Activated CD4-positive, alpha-beta T cell treated with anti-CD3 and anti-CD28 coated beads, Interleukin-2, amount 10 ng/mL, durations not matched to agents 7 days and 5 days (primary cell): ENCODE results near the gene WNT7B. TPM values are rescaled to one million over a fixed set of nuclear protein-coding genes. Genes with fewer than 3 reads are reported as not detected.

Experiments
- CTCF ChIA-PET: fragments of 350-600 bp; sonication (Branson Sonifier 250); formaldehyde crosslinking; loops from one replicate; lab custom pipeline; 2021; ENCODE audit warnings: antibody characterized with exemption; lab: Charles Lee
- POLR2A ChIA-PET: fragments of 350-600 bp; sonication (Branson Sonifier 250); formaldehyde crosslinking; loops from one replicate; lab custom pipeline; 2021; ENCODE audit warnings: antibody characterized with exemption; lab: Charles Lee
- DNase-seq: peaks from one replicate; pipeline ENCODE4 v3.0.0-alpha.2; 2020
- H3K27ac Mint-ChIP-seq: one replicate; pipeline ENCODE4 v1.8.0; 2021; ENCODE audit warnings: mild to moderate bottlenecking, moderate library complexity, mixed read lengths
- H3K27me3 Mint-ChIP-seq: one replicate; pipeline ENCODE4 v1.8.0; 2021; ENCODE audit warnings: mixed read lengths
- H3K36me3 Mint-ChIP-seq: one replicate; pipeline ENCODE4 v1.8.0; 2021; ENCODE audit warnings: low read depth, mixed read lengths
- H3K4me1 Mint-ChIP-seq: one replicate; pipeline ENCODE4 v1.8.0; 2021; ENCODE audit warnings: mixed read lengths
- H3K4me3 Mint-ChIP-seq: one replicate; pipeline ENCODE4 v1.8.0; 2021; ENCODE audit warnings: mild to moderate bottlenecking, moderate library complexity, mixed read lengths
- H3K9me3 Mint-ChIP-seq: one replicate; pipeline ENCODE4 v1.8.0; 2021; ENCODE audit warnings: mixed read lengths
- total RNA-seq, 2 experiments: library from RNA; stranded (reverse); gene quantifications; one replicate each; pipeline ENCODE4 v1.2.3, GENCODE V29; 2021

WNT7B gene
- total RNA-seq, 2 experiments from 2014 or later, result not detected

DNA sequence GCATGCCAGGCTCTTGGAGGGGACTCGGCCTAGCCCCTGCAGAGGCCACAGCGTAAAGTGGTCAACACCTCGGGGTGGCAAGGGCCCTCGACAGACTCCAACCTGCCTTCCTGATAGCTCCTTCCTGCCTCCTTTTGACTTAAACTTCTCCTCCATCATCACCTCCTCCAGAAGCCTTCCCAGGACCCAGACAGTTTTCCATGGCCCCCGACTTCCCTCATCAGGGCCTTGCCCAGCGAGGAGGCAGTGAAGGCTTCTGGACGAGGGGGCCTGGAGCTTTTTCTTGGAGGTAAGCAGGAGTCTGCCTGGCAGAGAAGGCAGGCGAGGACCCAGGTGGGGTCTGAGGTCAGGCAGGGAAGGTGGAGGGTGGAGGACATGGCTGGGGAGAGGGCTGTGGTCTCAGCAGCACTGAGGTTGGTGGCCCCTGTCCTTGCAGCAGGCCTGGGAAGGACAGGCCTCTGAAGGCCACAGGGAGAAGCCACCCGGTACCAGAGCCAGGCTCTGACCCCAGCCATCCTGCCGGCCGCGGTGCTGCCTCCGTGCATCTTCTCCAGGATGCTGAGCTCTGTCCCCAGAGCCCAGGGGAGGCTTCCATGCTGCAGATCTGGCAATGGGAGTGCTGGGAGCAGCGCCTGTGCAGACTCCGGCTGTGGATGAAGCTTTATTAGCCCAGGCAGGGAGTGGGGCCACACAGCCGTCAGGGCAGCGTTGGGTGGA is 81.4 kb downstream of the WNT7B start:
- Mint-ChIP-seq H3K4me1 (no peaks in the 10 kb centered on the region), H3K9me3 (no peaks in the 10 kb centered on the region), H3K36me3 (no peaks in the 10 kb centered on the region), H3K4me3 (no peak overlapping the region), H3K27me3 (no peaks in the 10 kb centered on the region), H3K27ac (no peak overlapping the region)
- ChIA-PET CTCF (interaction anchor here (1.1 kb wide), 1 partner anchor 20 kb away, joined by 3 read pairs; no protein-coding TSS in a partner anchor), POLR2A (no interaction called here)
- DNase-seq, result no peak

DNA sequence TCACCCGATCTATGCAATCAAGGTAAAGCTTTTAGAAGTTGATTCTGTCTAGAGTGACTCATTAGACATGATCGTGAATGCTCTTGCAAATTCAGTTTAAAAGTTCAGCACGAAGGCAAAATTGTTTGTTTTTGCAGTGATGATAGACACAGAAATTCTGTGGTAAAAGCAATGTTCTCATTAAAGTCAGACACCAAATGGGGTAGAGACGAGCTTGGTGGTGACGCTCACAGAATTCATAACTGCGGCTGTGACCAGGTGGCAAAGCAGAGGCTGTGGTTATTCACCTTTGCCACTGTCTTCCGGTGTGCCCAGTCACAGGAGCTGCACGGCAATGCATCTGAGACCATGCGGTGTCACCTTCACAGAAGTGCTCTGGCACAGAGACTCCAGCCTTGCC is 83.4 kb downstream of the WNT7B start:
- POLR2A ChIA-PET, result no interaction called here
- Mint-ChIP-seq H3K27ac (no peak overlapping the region), H3K27me3 (peaks cover 2% of the 10 kb centered on the region), H3K4me1 (no peaks in the 10 kb centered on the region), H3K36me3 (no peaks in the 10 kb centered on the region), H3K9me3 (no peaks in the 10 kb centered on the region), H3K4me3 (no peak overlapping the region)
- no peak for DNase-seq
- CTCF ChIA-PET, result interaction anchor here (1.1 kb wide), 1 partner anchor 30 kb away, joined by 3 read pairs; no protein-coding TSS in a partner anchor

DNA sequence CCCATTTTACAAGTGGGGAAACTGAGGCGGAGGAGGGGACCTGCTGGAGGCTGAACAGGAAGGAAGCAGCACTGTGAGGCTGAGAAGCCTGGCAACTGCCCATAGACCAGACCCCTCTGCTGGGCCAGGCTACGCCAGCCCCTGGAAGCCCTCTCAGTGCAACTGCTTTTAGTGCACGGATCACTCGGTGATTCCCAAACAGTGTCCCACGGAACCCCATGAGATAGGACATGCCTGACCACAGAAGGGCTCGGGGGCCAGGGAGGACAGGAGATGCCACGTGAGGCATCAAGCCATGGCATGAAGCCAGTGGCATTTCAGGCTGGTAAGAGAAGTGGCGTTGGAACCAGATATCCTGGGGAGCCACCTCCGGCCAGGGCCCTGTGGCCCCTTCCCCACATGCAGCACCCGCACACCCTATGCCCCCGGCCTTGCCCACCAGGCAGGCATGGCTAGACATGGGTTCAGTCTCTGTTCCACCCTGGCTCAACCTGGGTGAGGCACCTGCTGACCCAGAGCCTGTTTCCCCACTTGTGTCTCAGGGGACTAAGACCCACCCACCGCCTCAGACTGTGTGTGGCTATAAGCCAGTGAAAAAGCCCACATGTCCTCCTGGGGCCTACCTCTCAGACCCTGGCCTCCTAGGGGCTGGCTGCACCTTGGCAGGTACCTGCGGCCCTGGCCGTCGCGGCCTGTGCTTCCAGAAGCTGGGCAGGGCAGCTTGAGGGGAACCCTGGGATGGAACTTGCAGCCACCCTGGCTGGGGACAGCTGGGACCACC is 84.1 kb downstream of the WNT7B start:
- H3K27ac Mint-ChIP-seq, result no peak overlapping the region
- no peak overlapping the region for H3K4me3 Mint-ChIP-seq
- no peaks in the 10 kb centered on the region for H3K4me1 Mint-ChIP-seq
- no peak for DNase-seq
- no peaks in the 10 kb centered on the region for H3K9me3 Mint-ChIP-seq
- POLR2A ChIA-PET, result no interaction called here
- H3K27me3 Mint-ChIP-seq, result peaks cover 2% of the 10 kb centered on the region
- no peaks in the 10 kb centered on the region for H3K36me3 Mint-ChIP-seq
- CTCF ChIA-PET, result no interaction called here

DNA sequence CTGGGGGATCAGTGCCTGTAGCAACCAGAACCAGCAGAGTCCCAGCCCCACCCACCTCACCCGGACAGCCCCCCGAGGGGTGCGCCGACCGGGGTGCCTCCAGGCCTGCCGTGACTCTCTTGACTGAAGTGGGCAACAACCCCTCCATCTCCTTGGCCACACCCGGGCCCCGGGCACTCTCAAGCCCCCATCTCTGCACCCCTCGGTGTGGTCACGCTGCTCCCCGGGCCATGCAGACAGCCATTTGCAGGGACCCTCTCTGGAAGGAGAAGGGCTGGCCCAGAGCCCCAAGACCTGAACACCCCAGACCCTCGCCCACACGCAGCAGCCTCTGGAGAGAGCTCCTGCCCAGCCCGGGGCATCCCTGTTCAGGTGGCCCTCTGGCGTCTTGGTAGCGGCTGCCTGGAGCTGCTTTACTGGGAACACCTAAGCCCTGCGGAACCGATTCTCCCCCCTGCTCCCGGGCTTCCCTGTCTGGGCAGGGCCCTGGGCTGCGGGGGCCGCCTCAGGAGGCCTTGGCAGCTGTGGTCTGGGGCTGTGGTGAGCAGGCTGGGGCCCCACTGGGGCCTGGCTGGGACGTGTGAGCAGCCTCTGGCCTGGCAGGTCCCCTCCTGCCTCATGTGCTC is 84.9 kb downstream of the WNT7B start:
- Mint-ChIP-seq H3K9me3 (no peaks in the 10 kb centered on the region), H3K27me3 (peaks cover 2% of the 10 kb centered on the region), H3K4me1 (no peaks in the 10 kb centered on the region), H3K27ac (no peak overlapping the region), H3K4me3 (no peak overlapping the region), H3K36me3 (no peaks in the 10 kb centered on the region)
- ChIA-PET CTCF (no interaction called here), POLR2A (no interaction called here)
- no peak for DNase-seq

DNA sequence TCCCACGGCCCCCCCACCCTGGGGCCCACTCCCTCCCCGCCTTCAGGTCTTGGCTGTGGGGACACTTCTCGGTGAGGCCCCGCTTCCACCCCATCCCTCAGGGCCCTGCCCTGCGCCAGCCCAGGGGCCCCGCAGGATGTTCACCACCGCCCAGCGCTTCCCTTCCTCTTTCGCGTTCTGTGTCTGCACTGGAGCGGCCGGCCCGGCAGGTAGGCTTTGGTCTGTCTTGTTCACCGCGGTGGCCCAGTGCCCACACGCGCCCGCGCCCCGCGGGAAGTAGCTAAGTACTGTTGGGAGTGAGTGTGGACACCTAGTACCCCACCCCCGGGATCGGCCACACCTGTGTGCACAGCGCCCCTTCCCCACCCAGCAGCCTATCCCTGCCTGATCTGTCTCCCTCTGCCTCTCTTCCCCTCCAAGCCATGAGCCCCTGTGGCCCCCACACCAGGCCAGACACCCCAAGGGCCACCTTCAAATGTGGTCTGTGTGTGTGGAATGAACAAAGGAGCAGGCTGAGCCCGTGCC is 85.4 kb downstream of the WNT7B start:
- Mint-ChIP-seq H3K27ac (no peak overlapping the region), H3K4me3 (no peak overlapping the region), H3K27me3 (peaks cover 2% of the 10 kb centered on the region), H3K9me3 (no peaks in the 10 kb centered on the region), H3K4me1 (no peaks in the 10 kb centered on the region), H3K36me3 (no peaks in the 10 kb centered on the region)
- ChIA-PET CTCF (no interaction called here), POLR2A (no interaction called here)
- no peak for DNase-seq

DNA sequence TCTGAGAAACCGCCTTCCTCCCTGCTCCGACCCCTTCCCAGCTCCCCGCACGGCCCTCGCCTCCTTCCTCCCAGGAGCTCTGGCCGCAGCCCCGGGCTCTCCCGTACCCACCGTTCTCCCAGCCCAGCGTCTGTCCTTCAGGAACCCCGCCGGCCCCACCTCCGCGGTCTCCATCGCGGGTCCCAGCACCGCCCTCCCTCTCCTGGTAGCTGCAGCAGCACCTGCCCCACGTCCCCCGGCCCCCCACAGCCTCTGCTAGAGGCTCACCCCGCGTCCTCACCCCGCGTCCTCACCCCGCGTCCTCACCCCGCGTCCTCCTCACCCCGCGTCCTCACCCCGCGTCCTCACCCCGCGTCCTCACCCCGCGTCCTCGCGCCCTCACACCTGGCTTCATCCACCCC is 85.9 kb downstream of the WNT7B start:
- Mint-ChIP-seq H3K27ac (no peak overlapping the region), H3K4me3 (no peak overlapping the region), H3K4me1 (no peaks in the 10 kb centered on the region), H3K36me3 (no peaks in the 10 kb centered on the region), H3K27me3 (peaks cover 2% of the 10 kb centered on the region), H3K9me3 (no peaks in the 10 kb centered on the region)
- ChIA-PET POLR2A (no interaction called here), CTCF (no interaction called here)
- DNase-seq, result no peak

DNA sequence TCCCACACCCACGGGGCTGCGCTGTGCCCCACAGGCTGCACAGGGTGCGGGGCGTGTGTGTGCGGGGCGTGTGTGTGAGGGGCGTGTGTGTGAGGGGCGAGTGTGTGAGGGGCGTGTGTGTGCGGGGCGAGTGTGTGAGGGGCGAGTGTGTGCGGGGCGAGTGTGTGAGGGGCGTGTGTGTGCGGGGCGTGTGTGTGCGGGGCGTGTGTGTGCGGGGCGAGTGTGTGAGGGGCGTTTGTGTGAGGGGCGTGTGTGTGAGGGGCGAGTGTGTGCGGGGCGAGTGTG is 86.7 kb downstream of the WNT7B start:
- Mint-ChIP-seq H3K4me1 (no peaks in the 10 kb centered on the region), H3K27me3 (peaks cover 2% of the 10 kb centered on the region), H3K27ac (no peak overlapping the region), H3K4me3 (no peak overlapping the region), H3K9me3 (no peaks in the 10 kb centered on the region), H3K36me3 (no peaks in the 10 kb centered on the region)
- ChIA-PET POLR2A (no interaction called here), CTCF (no interaction called here)
- DNase-seq, result no peak

DNA sequence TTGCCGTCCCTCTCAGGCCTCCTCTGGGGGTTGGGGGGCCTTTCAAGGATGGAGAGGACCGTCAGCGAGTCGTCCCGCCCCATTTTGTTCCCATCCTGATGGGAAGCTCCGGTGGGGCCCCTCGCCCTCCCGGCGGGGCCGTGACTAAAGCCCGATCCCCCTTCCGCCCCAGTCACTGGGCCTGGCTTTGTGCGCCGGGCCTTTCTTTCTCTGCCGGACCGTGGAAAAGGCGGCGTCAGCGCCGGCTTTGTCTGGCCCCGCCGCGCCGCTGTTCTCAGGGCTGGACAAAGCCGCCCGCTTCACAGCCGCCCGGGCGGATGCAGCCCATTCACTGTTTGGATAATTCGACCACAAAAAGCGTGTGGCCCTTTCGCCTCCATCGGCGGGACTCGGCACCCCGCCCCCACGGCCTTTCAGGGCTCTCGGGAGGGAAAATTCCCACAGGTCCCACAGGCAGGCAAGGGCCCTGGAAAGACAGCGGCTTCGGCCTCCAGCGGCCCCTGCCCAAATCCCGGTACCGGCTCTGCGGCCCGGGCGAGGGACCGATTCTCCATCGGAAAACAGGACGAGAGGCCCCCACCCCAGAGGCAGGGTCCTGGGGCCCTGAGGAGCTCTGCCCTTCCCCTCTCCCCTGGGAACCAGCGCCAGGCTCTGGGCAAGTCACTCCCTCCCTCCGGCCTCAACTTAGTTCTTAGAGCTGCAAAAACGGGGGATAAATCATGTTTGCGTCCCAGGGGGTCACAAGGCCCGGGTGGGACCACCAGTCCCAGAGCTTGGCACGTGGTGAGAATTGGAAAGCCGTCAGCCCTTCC is 87.2 kb downstream of the WNT7B start:
- CTCF ChIA-PET, result interaction anchor here (0.5 kb wide), 1 partner anchor 59 kb away, joined by 3 read pairs; no protein-coding TSS in a partner anchor
- Mint-ChIP-seq H3K4me1 (no peaks in the 10 kb centered on the region), H3K9me3 (no peaks in the 10 kb centered on the region), H3K4me3 (no peak overlapping the region), H3K27ac (no peak overlapping the region), H3K36me3 (no peaks in the 10 kb centered on the region), H3K27me3 (peaks cover 2% of the 10 kb centered on the region)
- DNase-seq, result no peak
- POLR2A ChIA-PET, result no interaction called here

DNA sequence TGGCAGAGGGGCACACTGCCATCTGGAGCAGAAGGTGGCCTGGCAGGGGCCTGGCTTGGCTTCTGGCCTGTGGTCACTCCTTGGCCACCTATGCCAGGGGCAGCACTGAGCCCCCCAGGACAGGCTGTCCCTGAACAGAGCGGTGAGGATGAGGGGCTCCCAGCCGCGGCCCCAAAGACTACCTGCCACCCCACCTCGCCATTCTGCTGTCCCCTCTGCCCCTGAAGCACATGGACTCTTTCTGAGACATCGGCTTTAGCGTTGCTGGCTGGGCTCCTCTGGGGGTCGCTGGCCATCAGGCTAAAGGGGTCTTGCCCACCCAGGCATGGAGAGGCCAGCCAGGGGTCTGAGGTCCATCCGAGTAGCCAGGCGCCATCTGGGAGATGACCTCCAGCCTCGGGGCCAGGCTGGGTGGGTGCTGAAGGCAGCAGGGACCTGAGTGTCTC is 87.8 kb downstream of the WNT7B start:
- Mint-ChIP-seq H3K36me3 (no peaks in the 10 kb centered on the region), H3K27ac (no peak overlapping the region), H3K4me1 (no peaks in the 10 kb centered on the region), H3K9me3 (no peaks in the 10 kb centered on the region), H3K4me3 (no peak overlapping the region), H3K27me3 (peaks cover 2% of the 10 kb centered on the region)
- no peak for DNase-seq
- ChIA-PET POLR2A (no interaction called here), CTCF (no interaction called here)

DNA sequence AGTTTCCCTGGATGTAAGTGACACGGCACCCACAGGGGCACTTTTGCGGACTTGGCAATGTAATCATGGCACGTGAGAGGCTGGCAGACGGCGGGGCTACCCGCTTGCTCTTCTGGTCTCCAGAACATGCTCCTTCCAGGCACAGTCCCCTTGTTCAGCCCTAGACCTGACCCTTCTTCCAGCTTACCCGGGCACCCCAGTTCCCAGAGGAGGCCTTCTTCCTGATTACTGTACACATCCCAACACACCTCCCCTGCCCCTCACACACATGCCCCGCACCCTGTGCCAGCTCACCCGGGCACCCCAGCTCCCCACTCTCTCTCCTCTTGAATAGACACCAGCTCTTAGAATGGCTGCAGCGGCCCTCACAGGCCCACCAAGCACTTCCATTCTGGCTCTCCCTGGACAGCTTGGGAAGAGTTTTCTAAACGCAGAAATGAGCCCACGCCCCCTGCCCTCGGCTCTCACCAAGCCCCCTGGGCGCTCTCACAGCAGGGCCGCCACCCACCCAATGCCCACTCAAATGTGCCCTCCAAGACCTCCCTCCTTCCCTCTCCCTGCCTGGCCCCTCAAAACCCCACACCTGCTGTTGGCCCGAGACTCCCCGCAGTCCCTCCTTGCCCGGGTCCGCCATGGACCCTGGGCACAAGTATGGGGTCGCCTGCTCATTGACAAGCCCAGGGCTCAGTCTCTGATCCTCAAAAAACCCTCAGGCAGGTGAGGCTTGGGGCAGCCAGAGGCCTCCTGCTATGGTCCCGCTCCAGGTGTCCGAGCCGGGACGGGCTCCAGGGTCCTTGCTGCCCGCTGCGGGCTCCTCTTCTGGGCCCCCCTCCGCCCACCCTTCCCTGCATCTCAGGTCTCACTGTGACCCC is 88.5 kb downstream of the WNT7B start:
- no peak overlapping the region for H3K4me3 Mint-ChIP-seq
- no peaks in the 10 kb centered on the region for H3K36me3 Mint-ChIP-seq
- DNase-seq, result no peak
- ChIA-PET CTCF (no interaction called here), POLR2A (no interaction called here)
- no peaks in the 10 kb centered on the region for H3K4me1 Mint-ChIP-seq
- no peaks in the 10 kb centered on the region for H3K9me3 Mint-ChIP-seq
- peaks cover 2% of the 10 kb centered on the region for H3K27me3 Mint-ChIP-seq
- H3K27ac Mint-ChIP-seq, result peak overlapping the region; percentile 25

DNA sequence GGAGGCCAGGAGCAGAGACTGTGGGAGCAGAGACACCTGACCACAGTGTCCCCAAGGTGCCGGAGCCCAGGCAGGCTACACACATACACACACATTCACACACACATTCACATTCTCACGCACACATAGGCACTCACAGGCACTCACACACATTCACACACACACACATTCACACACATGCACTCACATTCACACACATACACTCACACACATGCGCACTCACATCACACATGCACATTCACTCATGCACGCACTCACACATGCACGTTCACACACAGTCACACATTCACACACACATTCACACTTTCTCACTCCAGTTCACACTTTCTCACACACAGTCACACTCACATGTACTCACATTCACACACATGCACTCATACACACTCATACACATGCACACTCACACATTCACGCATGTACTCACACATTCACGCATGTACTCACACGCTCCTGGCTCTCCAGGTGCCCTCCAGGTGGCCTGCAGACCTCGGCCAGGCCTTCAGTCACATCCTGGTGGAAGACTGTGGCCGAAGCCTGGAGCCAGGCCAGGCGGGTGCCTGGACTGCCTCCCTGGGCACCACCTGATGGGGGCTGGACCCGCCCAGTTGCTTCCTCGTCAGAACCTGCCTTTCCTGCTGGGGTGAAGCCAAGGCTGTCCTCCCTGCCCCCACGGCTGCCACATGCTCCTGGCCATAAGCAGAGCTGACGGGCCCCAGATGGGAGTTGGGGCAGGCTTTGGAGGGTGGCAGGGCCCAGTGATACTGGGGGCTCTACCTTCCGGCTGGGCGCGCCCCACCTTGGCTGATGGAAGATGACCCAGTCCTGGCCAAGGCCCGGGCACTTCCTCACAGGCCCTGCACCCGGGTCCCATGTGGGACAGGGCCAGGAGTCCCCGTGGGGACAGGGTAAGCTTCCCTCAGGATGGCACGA is 89.5 kb downstream of the WNT7B start:
- H3K27ac Mint-ChIP-seq, result no peak overlapping the region
- POLR2A ChIA-PET, result no interaction called here
- DNase-seq, result no peak

More for the DNA sequence above, 89.5 kb downstream of the WNT7B start:
- CTCF ChIA-PET, result no interaction called here
- H3K4me3 Mint-ChIP-seq, result no peak overlapping the region
- H3K36me3 Mint-ChIP-seq, result no peaks in the 10 kb centered on the region
- no peaks in the 10 kb centered on the region for H3K9me3 Mint-ChIP-seq
- peaks cover 2% of the 10 kb centered on the region for H3K27me3 Mint-ChIP-seq
- H3K4me1 Mint-ChIP-seq, result no peaks in the 10 kb centered on the region
